Measurements from ENCODE around the gene PTGIS. TPM values are rescaled to one million over a fixed set of nuclear protein-coding genes. Genes with fewer than 3 reads are reported as not detected.

The PTGIS gene
- total RNA-seq, 1 donor from 2014 or later = 31.3 TPM

- Mint-ChIP-seq H3K27ac (no peak overlapping the region), H3K36me3 (no peaks in the 10 kb centered on the region), H3K4me1 (peaks cover 22% of the 10 kb centered on the region), H3K4me3 (no peak overlapping the region), H3K27me3 (ENCODE audit: insufficient read depth, low read depth) (peaks cover 12% of the 10 kb centered on the region), H3K9me3 (no peaks in the 10 kb centered on the region)
- DNase-seq (ENCODE audit: low spot score) = no peak
- Histone ChIP-seq H3K4me1 (peaks cover 7% of the 10 kb centered on the region), H3K27me3 (no peaks in the 10 kb centered on the region), H3K79me2 (ENCODE audit: low read depth) (no peaks in the 10 kb centered on the region), H3K4me2 (no peak overlapping the region), H3K9ac (peak overlapping the region; percentile 19), H3K4me3 (no peak overlapping the region), H3K27ac (no peak overlapping the region), H2AFZ (replicated peaks) (no peak overlapping the region), H4K20me1 (ENCODE audit: low read depth) (no peaks in the 10 kb centered on the region), H3K36me3 (no peaks in the 10 kb centered on the region), H3K9me3 (ENCODE audit: low read depth) (no peaks in the 10 kb centered on the region), H3F3A (ENCODE audit: low read depth) (peaks cover 10% of the 10 kb centered on the region)
- TF ChIP-seq EZH2phosphoT487 (IDR thresholded peaks at IDR 0.05) (no peak), CTCF (IDR thresholded peaks at IDR 0.05) (no peak), EZH2 (IDR thresholded peaks at IDR 0.05) (no peak)
Observed at GRCh38 chr20:49591217-49591865, 23.4 kb upstream of the PTGIS start.

- Histone ChIP-seq H3K9me3 (ENCODE audit: low read depth) (no peaks in the 10 kb centered on the region), H3K4me1 (peaks cover 7% of the 10 kb centered on the region), H4K20me1 (ENCODE audit: low read depth) (no peaks in the 10 kb centered on the region), H3K4me3 (no peak overlapping the region), H3K36me3 (no peaks in the 10 kb centered on the region), H3K27me3 (no peaks in the 10 kb centered on the region), H2AFZ (replicated peaks) (no peak overlapping the region), H3K4me2 (no peak overlapping the region), H3F3A (ENCODE audit: low read depth) (peaks cover 10% of the 10 kb centered on the region), H3K9ac (no peak overlapping the region), H3K27ac (no peak overlapping the region), H3K79me2 (ENCODE audit: low read depth) (no peaks in the 10 kb centered on the region)
- Mint-ChIP-seq H3K27me3 (ENCODE audit: insufficient read depth, low read depth) (peaks cover 12% of the 10 kb centered on the region), H3K9me3 (no peaks in the 10 kb centered on the region), H3K4me3 (no peak overlapping the region), H3K4me1 (peaks cover 19% of the 10 kb centered on the region), H3K36me3 (no peaks in the 10 kb centered on the region), H3K27ac (no peak overlapping the region)
- DNase-seq (ENCODE audit: low spot score) = no peak
- no peak for TF ChIP-seq CTCF (IDR thresholded peaks at IDR 0.05)
- no peak for TF ChIP-seq EZH2phosphoT487 (IDR thresholded peaks at IDR 0.05)
- TF ChIP-seq EZH2 (IDR thresholded peaks at IDR 0.05) = no peak
Observed at GRCh38 chr20:49590163-49591017, 22.5 kb upstream of the PTGIS start.

- H3K9me3 Mint-ChIP-seq = no peaks in the 10 kb centered on the region
- peaks cover 16% of the 10 kb centered on the region for H3K4me1 Mint-ChIP-seq
- peaks cover 12% of the 10 kb centered on the region for H3K27me3 Mint-ChIP-seq (ENCODE audit: insufficient read depth, low read depth)
Observed at GRCh38 chr20:49589747-49590146, 21.8 kb upstream of the PTGIS start.

More at GRCh38 chr20:49589747-49590146, 21.8 kb upstream of the PTGIS start:
- H3K4me3 ChIP-seq = no peak overlapping the region
- H3F3A ChIP-seq (ENCODE audit: low read depth) = peaks cover 10% of the 10 kb centered on the region
- Mint-ChIP-seq H3K4me3 (peak overlapping the region; percentile 30), H3K27ac (no peak overlapping the region), H3K36me3 (no peaks in the 10 kb centered on the region)
- H3K27me3 ChIP-seq = no peaks in the 10 kb centered on the region
- TF ChIP-seq CTCF (IDR thresholded peaks at IDR 0.05) (no peak), EZH2phosphoT487 (IDR thresholded peaks at IDR 0.05) (no peak), EZH2 (IDR thresholded peaks at IDR 0.05) (no peak)
- H3K4me2 ChIP-seq = no peak overlapping the region
- H3K27ac ChIP-seq = no peak overlapping the region
- no peaks in the 10 kb centered on the region for H3K36me3 ChIP-seq
- no peaks in the 10 kb centered on the region for H3K9me3 ChIP-seq (ENCODE audit: low read depth)
- H3K9ac ChIP-seq = no peak overlapping the region
- H3K4me1 ChIP-seq = peaks cover 7% of the 10 kb centered on the region
- DNase-seq (ENCODE audit: low spot score) = no peak
- H3K79me2 ChIP-seq (ENCODE audit: low read depth) = no peaks in the 10 kb centered on the region
- H2AFZ ChIP-seq (replicated peaks) = no peak overlapping the region
- H4K20me1 ChIP-seq (ENCODE audit: low read depth) = no peaks in the 10 kb centered on the region
